HG02970 (cell line): ENCODE data around the gene GNAS-AS1.

ENCODE experiments used
- ATAC-seq: cut with Tn5 transposase; IDR thresholded peaks from one replicate; pipeline ENCODE4 v1.9.1; 2021; ENCODE audit warnings: mild to moderate bottlenecking, moderate library complexity, moderate number of reproducible peaks; ENCODE audit not compliant: unreplicated experiment, low FRiP score

GNAS-AS1 gene

GRCh38 chr20:58888103-58888502 lies 37.4 kb upstream of the GNAS-AS1 start:
- no peak for ATAC-seq

- no peak for ATAC-seq
Measured at GRCh38 chr20:58886546-58886945, 35.8 kb upstream of the GNAS-AS1 start.

GRCh38 chr20:58884966-58885365 lies 34.3 kb upstream of the GNAS-AS1 start:
- no peak for ATAC-seq

- no peak for ATAC-seq
Measured at GRCh38 chr20:58883241-58883691, 32.6 kb upstream of the GNAS-AS1 start.

- no peak for ATAC-seq
Measured at GRCh38 chr20:58882704-58883089, 32.0 kb upstream of the GNAS-AS1 start.

GRCh38 chr20:58880994-58881752 lies 30.5 kb upstream of the GNAS-AS1 start:
- ATAC-seq = no peak

- ATAC-seq = no peak
Measured at GRCh38 chr20:58880441-58880840, 29.7 kb upstream of the GNAS-AS1 start.

GRCh38 chr20:58878399-58878798 lies 27.7 kb upstream of the GNAS-AS1 start:
- no peak for ATAC-seq

- no peak for ATAC-seq
Measured at GRCh38 chr20:58877976-58878360, 27.3 kb upstream of the GNAS-AS1 start.

GRCh38 chr20:58877050-58877975 lies 26.6 kb upstream of the GNAS-AS1 start:
- ATAC-seq = no peak

- ATAC-seq = no peak
Measured at GRCh38 chr20:58876437-58876836, 25.7 kb upstream of the GNAS-AS1 start.

- ATAC-seq = no peak
Measured at GRCh38 chr20:58875541-58876134, 24.9 kb upstream of the GNAS-AS1 start.

- ATAC-seq = no peak
Measured at GRCh38 chr20:58875111-58875510, 24.4 kb upstream of the GNAS-AS1 start.

- ATAC-seq = no peak
Measured at GRCh38 chr20:58874469-58874868, 23.8 kb upstream of the GNAS-AS1 start.

GRCh38 chr20:58871533-58872102 lies 20.9 kb upstream of the GNAS-AS1 start:
- ATAC-seq = no peak

GRCh38 chr20:58870293-58871014 lies 19.8 kb upstream of the GNAS-AS1 start:
- ATAC-seq = no peak

GRCh38 chr20:58869662-58870227 lies 19.0 kb upstream of the GNAS-AS1 start:
- no peak for ATAC-seq

GRCh38 chr20:58868795-58869194 lies 18.1 kb upstream of the GNAS-AS1 start:
- no peak for ATAC-seq

- ATAC-seq = no peak
Measured at GRCh38 chr20:58867211-58867610, 16.5 kb upstream of the GNAS-AS1 start.

GRCh38 chr20:58865843-58866242 lies 15.1 kb upstream of the GNAS-AS1 start:
- ATAC-seq = no peak
